GM23248 (cell line): ENCODE data around the gene NCOR2. TPM values are rescaled to one million over a fixed set of nuclear protein-coding genes. Genes with fewer than 3 reads are reported as not detected.

Experiments used
- DNase-seq: peaks from one replicate; pipeline ENCODE4 v3.0.0-alpha.2; 2015
- H2AFZ ChIP-seq: fragments of 200-600 bp; sonication (generic); 2 replicates; pipeline ENCODE4 v1.6.1; 2016; ENCODE audit warnings: antibody characterized with exemption
- H3F3A ChIP-seq: fragments of 200-600 bp; sonication (generic); 2 replicates; pipeline ENCODE4 v1.6.1; 2016; ENCODE audit warnings: mild to moderate bottlenecking, antibody characterized with exemption, mixed run types; ENCODE audit not compliant: insufficient read depth
- H3K27ac ChIP-seq: fragments of 200-600 bp; sonication (generic); 2 replicates; pipeline ENCODE4 v1.5.1; 2016; ENCODE audit warnings: mild to moderate bottlenecking
- H3K27me3 ChIP-seq: fragments of 200-600 bp; sonication (generic); replicated peaks from 2 replicates; pipeline ENCODE4 v1.6.1; 2016; ENCODE audit warnings: mild to moderate bottlenecking; ENCODE audit not compliant: insufficient read depth
- H3K36me3 ChIP-seq: fragments of 200-600 bp; sonication (generic); 2 replicates; pipeline ENCODE4 v1.6.1; 2016; ENCODE audit warnings: low read depth, mild to moderate bottlenecking
- H3K4me1 ChIP-seq: fragments of 200-600 bp; sonication (generic); 2 replicates; pipeline ENCODE4 v1.6.1; 2016; ENCODE audit warnings: mild to moderate bottlenecking; ENCODE audit not compliant: insufficient read depth
- H3K4me2 ChIP-seq: fragments of 200-600 bp; sonication (generic); one replicate; pipeline ENCODE4 v1.6.1; 2016; ENCODE audit warnings: mild to moderate bottlenecking; ENCODE audit not compliant: unreplicated experiment
- H3K4me3 ChIP-seq: fragments of 200-600 bp; sonication (generic); 2 replicates; pipeline ENCODE4 v1.5.1; 2016; ENCODE audit warnings: mild to moderate bottlenecking
- H3K79me2 ChIP-seq: fragments of 200-600 bp; sonication (generic); 2 replicates; pipeline ENCODE4 v1.6.1; 2016; ENCODE audit warnings: mild to moderate bottlenecking; ENCODE audit not compliant: insufficient read depth
- H3K9ac ChIP-seq: fragments of 200-600 bp; sonication (generic); 2 replicates; pipeline ENCODE4 v1.6.1; 2016; ENCODE audit warnings: mild to moderate bottlenecking
- H3K9me2 ChIP-seq: fragments of 200-600 bp; sonication (generic); 2 replicates; pipeline ENCODE4 v1.6.1; 2016; ENCODE audit warnings: mixed run types, mild to moderate bottlenecking, moderate library complexity; ENCODE audit not compliant: insufficient read depth
- H3K9me3 ChIP-seq: fragments of 200-600 bp; sonication (generic); one replicate; pipeline ENCODE4 v1.6.1; 2017; ENCODE audit warnings: low read depth
- H4K20me1 ChIP-seq: fragments of 200-600 bp; sonication (generic); 2 replicates; pipeline ENCODE4 v1.6.0; 2016; ENCODE audit not compliant: insufficient read depth
- EZH2 ChIP-seq: fragments of 200-600 bp; sonication (generic); IDR thresholded peaks from 2 replicates; pipeline ENCODE4 v1.6.1; 2018; ENCODE audit warnings: antibody characterized with exemption, mild to moderate bottlenecking; ENCODE audit not compliant: insufficient read depth, poor library complexity, severe bottlenecking
- EZH2phosphoT487 ChIP-seq: fragments of 200-600 bp; sonication (generic); IDR thresholded peaks from 2 replicates; pipeline ENCODE4 v1.6.1; 2018; ENCODE audit warnings: antibody characterized with exemption, moderate library complexity, mild to moderate bottlenecking, low read depth; ENCODE audit not compliant: insufficient read depth
- WGBS, 2 experiments: methylation state at CpG; one replicate each; pipeline ENCODE4 v1.1.6; 2015 to 2017; ENCODE audit warnings: low lambda C conversion rate in 2 of 2, low coverage in 1 of 2; ENCODE audit errors: missing lambda C conversion rate in 2 of 2; 5-methylcytosine and 5-hydroxymethylcytosine counted together
- in situ Hi-C: fragments of 300-500 bp; cut with MboI; formaldehyde crosslinking; loops from 2 replicates; pipeline ENCODE4 v1.15.0; 2020
- polyA plus RNA-seq: library from polyadenylated mRNA; unstranded; fragments of >200 nt; fragmentation: Nextera tagmentation; extraction: Ambion mirVana; gene quantifications from 2 replicates; pipeline ENCODE4 v1.2.1, GENCODE V29; 2016
- total RNA-seq: library from RNA; depleted of rRNA; stranded (reverse); fragments of >200 nt; shearing (Covaris generic); gene quantifications from 2 replicates; pipeline ENCODE4 v1.2.3, GENCODE V29; 2014

NCOR2 gene
- total and polyA plus RNA-seq, 2 experiments from 2014 or later, result 37.7 to 43.5 TPM

- no peaks in the 10 kb centered on the region for H4K20me1 ChIP-seq
- WGBS, 2 experiments, result 94 to 95% methylated on average over 5 of the region's 5 CpGs
- no peaks in the 10 kb centered on the region for H3K27me3 ChIP-seq
- DNase-seq, result no peak
- no peaks in the 10 kb centered on the region for H3K9me3 ChIP-seq
- H3F3A ChIP-seq, result peaks cover 20% of the 10 kb centered on the region
- no peak overlapping the region for H3K4me3 ChIP-seq
- no peaks in the 10 kb centered on the region for H3K9me2 ChIP-seq
- H3K27ac ChIP-seq, result no peak overlapping the region
- no peak overlapping the region for H2AFZ ChIP-seq
- H3K4me1 ChIP-seq, result peaks cover 24% of the 10 kb centered on the region
- TF ChIP-seq EZH2, result no peak
- in situ Hi-C loops, result no loop called here
- H3K9ac ChIP-seq, result no peak overlapping the region
- no peaks in the 10 kb centered on the region for H3K79me2 ChIP-seq
- H3K4me2 ChIP-seq, result no peak overlapping the region
- H3K36me3 ChIP-seq, result no peaks in the 10 kb centered on the region
These were observed 26.5 kb upstream of the NCOR2 start for GRCh38 chr12:124593851-124594401.

GRCh38 chr12:124593176-124593575, 25.8 kb upstream of the NCOR2 start:
- Histone ChIP-seq H3K36me3 (no peaks in the 10 kb centered on the region), H3K9me3 (no peaks in the 10 kb centered on the region), H3K4me1 (peaks cover 25% of the 10 kb centered on the region), H3K9me2 (no peaks in the 10 kb centered on the region), H3K27me3 (no peaks in the 10 kb centered on the region), H3K27ac (no peak overlapping the region), H4K20me1 (no peaks in the 10 kb centered on the region), H3K4me3 (no peak overlapping the region), H3K79me2 (no peaks in the 10 kb centered on the region), H2AFZ (no peak overlapping the region), H3F3A (peaks cover 13% of the 10 kb centered on the region), H3K9ac (no peak overlapping the region), H3K4me2 (no peak overlapping the region)
- in situ Hi-C loops, result no loop called here
- 96 to 100% methylated on average over 8 to 14 of the region's 14 CpGs for WGBS, 2 experiments
- DNase-seq, result no peak
- TF ChIP-seq EZH2 (no peak), EZH2phosphoT487 (no peak)

DNA sequence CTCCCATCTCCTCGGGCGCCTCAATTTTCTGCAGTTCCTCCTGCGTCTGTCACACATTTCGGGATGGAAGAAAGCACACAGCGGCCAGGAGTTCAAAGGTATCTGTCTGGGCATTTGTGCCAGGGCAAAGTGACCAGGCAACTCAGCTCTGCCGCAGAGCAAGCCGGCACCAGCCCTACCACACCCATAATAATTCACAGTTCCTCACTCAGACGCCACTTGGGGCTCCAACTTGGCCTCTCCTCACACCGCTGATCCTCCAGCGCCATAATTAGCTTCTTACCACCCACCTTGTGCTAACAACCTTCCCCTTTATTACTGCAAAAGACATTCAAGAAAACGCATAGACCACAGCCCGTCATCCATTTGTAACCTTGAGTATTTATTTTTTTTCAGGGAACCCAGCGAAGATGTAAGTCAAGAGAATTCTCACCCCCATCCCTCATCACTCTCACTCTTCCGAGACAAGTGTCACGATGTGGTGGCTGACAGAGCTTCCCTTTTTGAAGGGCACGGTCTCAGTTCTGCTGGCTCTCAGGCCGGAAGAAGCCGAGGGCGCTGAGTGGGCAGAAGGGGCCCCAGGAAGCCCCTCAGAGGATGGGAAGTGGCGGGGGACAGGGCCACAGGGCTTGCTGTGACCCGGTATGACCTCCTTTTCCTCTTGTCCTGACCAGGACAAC, 25.2 kb upstream of the NCOR2 start:
- no peaks in the 10 kb centered on the region for H3K9me2 ChIP-seq
- no peak for DNase-seq
- 55 to 58% methylated on average over 21 of the region's 21 CpGs for WGBS, 2 experiments
- peak overlapping the region; percentile 8 for H3K4me2 ChIP-seq
- H3K9me3 ChIP-seq, result no peaks in the 10 kb centered on the region
- no peaks in the 10 kb centered on the region for H3K79me2 ChIP-seq
- no peak overlapping the region for H3K4me3 ChIP-seq
- no peaks in the 10 kb centered on the region for H3K36me3 ChIP-seq
- H3K9ac ChIP-seq, result peak overlapping the region; percentile 30
- H3K27me3 ChIP-seq, result no peaks in the 10 kb centered on the region
- in situ Hi-C loops, result no loop called here
- H3F3A ChIP-seq, result peaks cover 12% of the 10 kb centered on the region
- peak overlapping the region; percentile 55; the same call in 1 of the 2 replicates for H2AFZ ChIP-seq
- peaks cover 25% of the 10 kb centered on the region for H3K4me1 ChIP-seq
- H4K20me1 ChIP-seq, result no peaks in the 10 kb centered on the region
- no peak for TF ChIP-seq EZH2
- TF ChIP-seq EZH2phosphoT487, result no peak
- peak overlapping the region; percentile 68 for H3K27ac ChIP-seq

- DNase-seq, result peak; percentile 89
- in situ Hi-C loops, result no loop called here
- Histone ChIP-seq H3K4me1 (peaks cover 25% of the 10 kb centered on the region), H3K79me2 (no peaks in the 10 kb centered on the region), H2AFZ (peak overlapping the region; percentile 55; the same call in 1 of the 2 replicates), H3K27ac (peak overlapping the region; percentile 68), H3K9me3 (no peaks in the 10 kb centered on the region), H3K27me3 (no peaks in the 10 kb centered on the region), H3K4me3 (no peak overlapping the region), H3K36me3 (no peaks in the 10 kb centered on the region), H3F3A (peaks cover 12% of the 10 kb centered on the region), H3K9me2 (no peaks in the 10 kb centered on the region), H3K9ac (peak overlapping the region; percentile 36), H3K4me2 (peak overlapping the region; percentile 8), H4K20me1 (no peaks in the 10 kb centered on the region)
- WGBS, 2 experiments, result 6 to 10% methylated on average over 6 of the region's 6 CpGs
- no peak for TF ChIP-seq EZH2phosphoT487
- no peak for TF ChIP-seq EZH2
These were observed 24.6 kb upstream of the NCOR2 start for GRCh38 chr12:124592050-124592449.
